Measurements from ENCODE around the gene MAGI1.

DNA sequence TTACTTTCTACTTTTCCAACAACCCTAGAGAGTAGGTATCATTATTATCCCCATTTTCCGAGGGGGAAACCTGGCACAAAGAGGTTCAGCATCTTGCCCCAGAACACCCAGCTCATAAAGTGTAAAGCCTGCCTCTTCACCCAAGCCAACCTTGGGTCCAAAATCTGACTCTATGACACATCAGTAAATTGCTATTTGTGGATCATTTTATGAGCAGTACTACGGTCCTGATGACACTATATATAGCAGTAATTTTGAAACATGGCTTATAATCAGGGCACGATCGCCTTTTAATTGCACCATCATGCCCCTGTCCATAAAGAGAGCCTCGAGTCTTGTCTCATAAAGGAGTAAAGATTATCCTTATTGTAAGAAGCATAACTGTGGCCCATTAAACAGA lies 9.7 kb downstream of the MAGI1 start:
- TF ChIP-seq, protein P1, sequence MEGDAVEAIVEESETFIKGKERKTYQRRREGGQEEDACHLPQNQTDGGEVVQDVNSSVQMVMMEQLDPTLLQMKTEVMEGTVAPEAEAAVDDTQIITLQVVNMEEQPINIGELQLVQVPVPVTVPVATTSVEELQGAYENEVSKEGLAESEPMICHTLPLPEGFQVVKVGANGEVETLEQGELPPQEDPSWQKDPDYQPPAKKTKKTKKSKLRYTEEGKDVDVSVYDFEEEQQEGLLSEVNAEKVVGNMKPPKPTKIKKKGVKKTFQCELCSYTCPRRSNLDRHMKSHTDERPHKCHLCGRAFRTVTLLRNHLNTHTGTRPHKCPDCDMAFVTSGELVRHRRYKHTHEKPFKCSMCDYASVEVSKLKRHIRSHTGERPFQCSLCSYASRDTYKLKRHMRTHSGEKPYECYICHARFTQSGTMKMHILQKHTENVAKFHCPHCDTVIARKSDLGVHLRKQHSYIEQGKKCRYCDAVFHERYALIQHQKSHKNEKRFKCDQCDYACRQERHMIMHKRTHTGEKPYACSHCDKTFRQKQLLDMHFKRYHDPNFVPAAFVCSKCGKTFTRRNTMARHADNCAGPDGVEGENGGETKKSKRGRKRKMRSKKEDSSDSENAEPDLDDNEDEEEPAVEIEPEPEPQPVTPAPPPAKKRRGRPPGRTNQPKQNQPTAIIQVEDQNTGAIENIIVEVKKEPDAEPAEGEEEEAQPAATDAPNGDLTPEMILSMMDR (IDR thresholded peaks at IDR 0.05), result no peak
- no peak for TF ChIP-seq CREB1 (CRISPR knock-in tag; IDR thresholded peaks at IDR 0.05)
- TF ChIP-seq NR2C2 (CRISPR knock-in tag; IDR thresholded peaks at IDR 0.05), result no peak
- TF ChIP-seq SP1 (CRISPR knock-in tag; conservative IDR thresholded peaks at IDR 0.05), result no peak
- TF ChIP-seq, protein P2, sequence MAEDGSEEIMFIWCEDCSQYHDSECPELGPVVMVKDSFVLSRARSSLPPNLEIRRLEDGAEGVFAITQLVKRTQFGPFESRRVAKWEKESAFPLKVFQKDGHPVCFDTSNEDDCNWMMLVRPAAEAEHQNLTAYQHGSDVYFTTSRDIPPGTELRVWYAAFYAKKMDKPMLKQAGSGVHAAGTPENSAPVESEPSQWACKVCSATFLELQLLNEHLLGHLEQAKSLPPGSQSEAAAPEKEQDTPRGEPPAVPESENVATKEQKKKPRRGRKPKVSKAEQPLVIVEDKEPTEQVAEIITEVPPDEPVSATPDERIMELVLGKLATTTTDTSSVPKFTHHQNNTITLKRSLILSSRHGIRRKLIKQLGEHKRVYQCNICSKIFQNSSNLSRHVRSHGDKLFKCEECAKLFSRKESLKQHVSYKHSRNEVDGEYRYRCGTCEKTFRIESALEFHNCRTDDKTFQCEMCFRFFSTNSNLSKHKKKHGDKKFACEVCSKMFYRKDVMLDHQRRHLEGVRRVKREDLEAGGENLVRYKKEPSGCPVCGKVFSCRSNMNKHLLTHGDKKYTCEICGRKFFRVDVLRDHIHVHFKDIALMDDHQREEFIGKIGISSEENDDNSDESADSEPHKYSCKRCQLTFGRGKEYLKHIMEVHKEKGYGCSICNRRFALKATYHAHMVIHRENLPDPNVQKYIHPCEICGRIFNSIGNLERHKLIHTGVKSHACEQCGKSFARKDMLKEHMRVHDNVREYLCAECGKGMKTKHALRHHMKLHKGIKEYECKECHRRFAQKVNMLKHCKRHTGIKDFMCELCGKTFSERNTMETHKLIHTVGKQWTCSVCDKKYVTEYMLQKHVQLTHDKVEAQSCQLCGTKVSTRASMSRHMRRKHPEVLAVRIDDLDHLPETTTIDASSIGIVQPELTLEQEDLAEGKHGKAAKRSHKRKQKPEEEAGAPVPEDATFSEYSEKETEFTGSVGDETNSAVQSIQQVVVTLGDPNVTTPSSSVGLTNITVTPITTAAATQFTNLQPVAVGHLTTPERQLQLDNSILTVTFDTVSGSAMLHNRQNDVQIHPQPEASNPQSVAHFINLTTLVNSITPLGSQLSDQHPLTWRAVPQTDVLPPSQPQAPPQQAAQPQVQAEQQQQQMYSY (CRISPR knock-in tag; IDR thresholded peaks at IDR 0.05), result no peak
- no peak for TF ChIP-seq STAT6 (CRISPR knock-in tag; conservative IDR thresholded peaks at IDR 0.05; ENCODE audit: low read depth)
- TF ChIP-seq ZNF317 (CRISPR knock-in tag; IDR thresholded peaks at IDR 0.05; ENCODE audit: borderline replicate concordance, low read depth), result no peak
- no peak for TF ChIP-seq NFE2L1 (CRISPR knock-in tag; IDR thresholded peaks at IDR 0.05)
- TF ChIP-seq, protein P3, sequence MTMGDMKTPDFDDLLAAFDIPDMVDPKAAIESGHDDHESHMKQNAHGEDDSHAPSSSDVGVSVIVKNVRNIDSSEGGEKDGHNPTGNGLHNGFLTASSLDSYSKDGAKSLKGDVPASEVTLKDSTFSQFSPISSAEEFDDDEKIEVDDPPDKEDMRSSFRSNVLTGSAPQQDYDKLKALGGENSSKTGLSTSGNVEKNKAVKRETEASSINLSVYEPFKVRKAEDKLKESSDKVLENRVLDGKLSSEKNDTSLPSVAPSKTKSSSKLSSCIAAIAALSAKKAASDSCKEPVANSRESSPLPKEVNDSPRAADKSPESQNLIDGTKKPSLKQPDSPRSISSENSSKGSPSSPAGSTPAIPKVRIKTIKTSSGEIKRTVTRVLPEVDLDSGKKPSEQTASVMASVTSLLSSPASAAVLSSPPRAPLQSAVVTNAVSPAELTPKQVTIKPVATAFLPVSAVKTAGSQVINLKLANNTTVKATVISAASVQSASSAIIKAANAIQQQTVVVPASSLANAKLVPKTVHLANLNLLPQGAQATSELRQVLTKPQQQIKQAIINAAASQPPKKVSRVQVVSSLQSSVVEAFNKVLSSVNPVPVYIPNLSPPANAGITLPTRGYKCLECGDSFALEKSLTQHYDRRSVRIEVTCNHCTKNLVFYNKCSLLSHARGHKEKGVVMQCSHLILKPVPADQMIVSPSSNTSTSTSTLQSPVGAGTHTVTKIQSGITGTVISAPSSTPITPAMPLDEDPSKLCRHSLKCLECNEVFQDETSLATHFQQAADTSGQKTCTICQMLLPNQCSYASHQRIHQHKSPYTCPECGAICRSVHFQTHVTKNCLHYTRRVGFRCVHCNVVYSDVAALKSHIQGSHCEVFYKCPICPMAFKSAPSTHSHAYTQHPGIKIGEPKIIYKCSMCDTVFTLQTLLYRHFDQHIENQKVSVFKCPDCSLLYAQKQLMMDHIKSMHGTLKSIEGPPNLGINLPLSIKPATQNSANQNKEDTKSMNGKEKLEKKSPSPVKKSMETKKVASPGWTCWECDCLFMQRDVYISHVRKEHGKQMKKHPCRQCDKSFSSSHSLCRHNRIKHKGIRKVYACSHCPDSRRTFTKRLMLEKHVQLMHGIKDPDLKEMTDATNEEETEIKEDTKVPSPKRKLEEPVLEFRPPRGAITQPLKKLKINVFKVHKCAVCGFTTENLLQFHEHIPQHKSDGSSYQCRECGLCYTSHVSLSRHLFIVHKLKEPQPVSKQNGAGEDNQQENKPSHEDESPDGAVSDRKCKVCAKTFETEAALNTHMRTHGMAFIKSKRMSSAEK (CRISPR knock-in tag; IDR thresholded peaks at IDR 0.05; ENCODE audit: borderline replicate concordance), result no peak
- no peak for TF ChIP-seq E2F1 (CRISPR knock-in tag; IDR thresholded peaks at IDR 0.05)
- no peak for TF ChIP-seq ZNF416 (CRISPR knock-in tag; IDR thresholded peaks at IDR 0.05)
- TF ChIP-seq, protein P4, sequence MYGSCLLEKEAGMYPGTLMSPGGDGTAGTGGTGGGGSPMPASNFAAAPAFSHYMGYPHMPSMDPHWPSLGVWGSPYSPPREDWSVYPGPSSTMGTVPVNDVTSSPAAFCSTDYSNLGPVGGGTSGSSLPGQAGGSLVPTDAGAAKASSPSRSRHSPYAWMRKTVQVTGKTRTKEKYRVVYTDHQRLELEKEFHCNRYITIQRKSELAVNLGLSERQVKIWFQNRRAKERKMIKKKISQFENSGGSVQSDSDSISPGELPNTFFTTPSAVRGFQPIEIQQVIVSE (CRISPR knock-in tag; IDR thresholded peaks at IDR 0.05; ENCODE audit: borderline replicate concordance), result no peak
- TF ChIP-seq, protein P5, sequence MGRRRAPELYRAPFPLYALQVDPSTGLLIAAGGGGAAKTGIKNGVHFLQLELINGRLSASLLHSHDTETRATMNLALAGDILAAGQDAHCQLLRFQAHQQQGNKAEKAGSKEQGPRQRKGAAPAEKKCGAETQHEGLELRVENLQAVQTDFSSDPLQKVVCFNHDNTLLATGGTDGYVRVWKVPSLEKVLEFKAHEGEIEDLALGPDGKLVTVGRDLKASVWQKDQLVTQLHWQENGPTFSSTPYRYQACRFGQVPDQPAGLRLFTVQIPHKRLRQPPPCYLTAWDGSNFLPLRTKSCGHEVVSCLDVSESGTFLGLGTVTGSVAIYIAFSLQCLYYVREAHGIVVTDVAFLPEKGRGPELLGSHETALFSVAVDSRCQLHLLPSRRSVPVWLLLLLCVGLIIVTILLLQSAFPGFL (CRISPR knock-in tag; IDR thresholded peaks at IDR 0.05; ENCODE audit: borderline replicate concordance), result no peak
- no peak for TF ChIP-seq JUN (CRISPR knock-in tag; IDR thresholded peaks at IDR 0.05)

All from WTC11 (cell line).